Subcutaneous adipose tissue (tissue), 4 donors: ENCODE measurements around the gene PDCD1. TPM values are rescaled to one million over a fixed set of nuclear protein-coding genes. Genes with fewer than 3 reads are reported as not detected.

Experiments used
- total RNA-seq, 4 donors: library from RNA; depleted of rRNA; stranded (reverse); fragments of >200 nt; gene quantifications; one replicate each; pipeline ENCODE4 v1.1.0, GENCODE V29; 2016
- TF ChIP-seq, protein P1 (sequence below): fragments of 450-650 bp; IDR thresholded peaks from one replicate; pipeline ENCODE4 v1.5.1; 2016; ENCODE audit warnings: low read depth, mild to moderate bottlenecking, control low read depth, antibody characterized with exemption, moderate library complexity

The PDCD1 gene
- total RNA-seq, 4 donors from 2014 or later: 0.44 to 0.57 (median 0.51) TPM; not detected in 1

DNA sequence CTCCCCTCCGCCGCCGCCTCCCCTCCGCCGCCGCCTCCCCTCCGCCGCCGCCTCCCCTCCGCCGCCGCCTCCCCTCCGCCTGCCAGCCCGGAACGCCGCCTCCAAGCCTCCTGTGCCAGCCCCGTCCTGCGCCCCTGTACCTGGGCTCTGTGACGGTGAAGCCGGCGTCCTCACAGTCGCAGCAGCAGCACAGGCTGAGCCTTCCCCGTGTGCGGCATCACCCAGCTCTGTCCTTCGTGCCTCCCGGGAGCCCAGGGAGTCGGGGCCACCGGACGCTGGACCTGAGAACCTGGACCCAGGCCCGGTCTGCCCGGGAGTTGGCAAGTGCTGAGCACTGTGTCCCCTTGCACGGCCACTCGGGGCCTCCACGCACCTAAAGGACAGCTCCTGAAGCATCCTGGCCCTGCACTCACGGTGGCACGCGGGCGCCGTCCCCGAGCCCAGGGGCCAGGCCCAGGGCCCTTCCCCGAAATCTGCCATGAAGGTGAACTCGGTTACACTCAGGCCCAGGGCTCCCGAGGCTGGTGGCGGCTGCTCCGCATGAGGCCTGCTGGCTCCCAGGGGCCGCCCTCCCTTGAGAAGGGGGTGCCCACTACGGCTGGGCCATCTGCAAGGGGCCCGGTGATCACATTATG, 43.8 kb upstream of the PDCD1 start:
- TF ChIP-seq, protein P1, sequence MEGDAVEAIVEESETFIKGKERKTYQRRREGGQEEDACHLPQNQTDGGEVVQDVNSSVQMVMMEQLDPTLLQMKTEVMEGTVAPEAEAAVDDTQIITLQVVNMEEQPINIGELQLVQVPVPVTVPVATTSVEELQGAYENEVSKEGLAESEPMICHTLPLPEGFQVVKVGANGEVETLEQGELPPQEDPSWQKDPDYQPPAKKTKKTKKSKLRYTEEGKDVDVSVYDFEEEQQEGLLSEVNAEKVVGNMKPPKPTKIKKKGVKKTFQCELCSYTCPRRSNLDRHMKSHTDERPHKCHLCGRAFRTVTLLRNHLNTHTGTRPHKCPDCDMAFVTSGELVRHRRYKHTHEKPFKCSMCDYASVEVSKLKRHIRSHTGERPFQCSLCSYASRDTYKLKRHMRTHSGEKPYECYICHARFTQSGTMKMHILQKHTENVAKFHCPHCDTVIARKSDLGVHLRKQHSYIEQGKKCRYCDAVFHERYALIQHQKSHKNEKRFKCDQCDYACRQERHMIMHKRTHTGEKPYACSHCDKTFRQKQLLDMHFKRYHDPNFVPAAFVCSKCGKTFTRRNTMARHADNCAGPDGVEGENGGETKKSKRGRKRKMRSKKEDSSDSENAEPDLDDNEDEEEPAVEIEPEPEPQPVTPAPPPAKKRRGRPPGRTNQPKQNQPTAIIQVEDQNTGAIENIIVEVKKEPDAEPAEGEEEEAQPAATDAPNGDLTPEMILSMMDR: no peak

DNA sequence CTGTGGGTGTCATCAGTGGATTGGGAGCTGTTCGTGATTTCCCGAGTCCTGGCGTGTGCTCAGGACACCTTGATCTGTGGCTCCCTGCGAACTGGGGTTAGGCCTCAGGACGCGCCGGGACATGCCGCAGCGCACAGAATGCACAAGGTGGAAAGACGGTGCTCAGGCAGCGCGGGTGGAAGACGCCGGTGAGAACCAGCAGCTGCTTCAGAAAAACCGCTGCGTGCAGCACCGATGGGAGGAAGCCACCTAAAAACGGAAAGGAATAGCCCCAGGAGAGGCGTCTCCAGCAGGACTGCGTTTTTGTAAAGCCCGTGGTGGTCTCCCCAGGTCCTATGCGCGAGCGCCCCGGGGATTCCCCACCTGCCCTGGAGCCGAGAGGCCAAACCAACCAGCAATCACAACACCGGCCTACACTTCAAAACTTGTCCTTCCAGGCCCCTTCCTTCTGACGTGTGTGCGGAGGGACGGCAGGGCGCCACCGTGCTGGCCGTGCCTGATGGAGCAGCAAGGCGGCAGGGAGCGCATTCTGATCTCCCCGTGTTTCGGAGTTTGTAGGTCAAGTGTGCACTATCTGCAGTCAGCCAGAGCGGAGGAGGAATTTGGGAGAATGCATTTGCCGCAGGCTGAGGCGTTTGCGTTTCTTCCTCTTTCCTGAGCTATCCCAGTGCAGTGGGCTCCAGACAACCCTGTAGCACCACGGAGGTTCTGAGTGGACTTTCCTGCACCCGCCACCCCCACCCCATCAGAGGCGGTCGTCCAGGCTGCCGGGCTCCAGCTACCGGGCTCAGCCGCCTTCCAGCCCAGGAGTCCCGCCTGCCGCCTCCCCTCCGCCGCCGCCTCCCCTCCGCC, 43.0 kb upstream of the PDCD1 start:
- TF ChIP-seq, protein P1: no peak

DNA sequence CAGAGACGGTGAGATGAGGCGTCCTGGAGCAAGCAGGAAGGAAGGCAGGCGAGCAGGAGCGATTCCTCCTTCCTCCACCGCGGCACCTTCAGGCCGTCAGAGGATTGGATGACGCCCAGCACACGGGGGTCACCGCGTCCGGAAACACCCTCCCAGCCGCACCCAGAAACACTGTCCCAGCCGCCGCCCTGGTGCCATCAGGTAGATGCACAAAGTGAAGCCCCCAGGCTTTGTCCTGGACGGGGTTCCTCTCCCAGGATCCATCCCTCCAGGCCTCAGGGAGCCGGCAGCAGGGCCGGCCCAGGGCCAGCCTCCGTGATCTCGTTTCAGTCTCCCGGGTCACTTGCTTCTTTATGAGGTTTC, 42.3 kb upstream of the PDCD1 start:
- TF ChIP-seq, protein P1: no peak

DNA sequence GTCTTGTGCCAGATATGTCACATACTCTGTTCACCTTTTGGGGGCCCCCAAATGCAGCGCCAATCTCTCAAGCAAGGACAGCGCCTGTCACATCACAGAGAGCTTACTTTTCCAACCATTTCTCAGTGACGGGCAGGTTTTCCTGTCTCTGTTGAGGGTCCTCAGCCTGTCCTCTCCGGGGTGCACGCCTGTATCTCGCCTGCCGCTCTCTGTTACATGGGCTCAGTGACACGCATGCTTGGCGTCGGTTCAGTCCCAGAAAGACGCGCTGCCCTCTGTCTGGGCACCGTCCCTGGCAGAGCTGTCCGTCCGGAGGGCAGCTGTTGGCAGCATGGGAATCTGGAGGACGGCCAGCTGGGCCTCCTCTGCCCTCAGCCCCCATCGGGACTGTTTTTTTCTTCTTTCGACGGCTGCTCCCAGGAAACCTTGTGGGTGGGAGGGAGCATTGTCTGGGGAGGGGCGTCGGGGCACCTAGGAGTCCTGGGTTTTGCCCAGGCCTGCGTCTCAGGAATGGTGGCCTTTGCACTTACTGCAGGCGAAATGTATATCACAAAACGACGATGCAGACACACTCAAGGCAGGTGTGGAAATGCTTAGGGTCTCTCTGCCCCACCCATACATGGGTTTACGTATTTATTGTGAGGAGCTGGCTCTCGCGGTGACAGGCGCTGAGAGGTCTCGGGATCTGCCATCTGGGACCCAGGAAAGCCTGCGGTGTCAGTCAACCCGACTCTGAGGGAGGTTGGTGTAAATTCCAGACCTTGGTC, 41.7 kb upstream of the PDCD1 start:
- TF ChIP-seq, protein P1: no peak

DNA sequence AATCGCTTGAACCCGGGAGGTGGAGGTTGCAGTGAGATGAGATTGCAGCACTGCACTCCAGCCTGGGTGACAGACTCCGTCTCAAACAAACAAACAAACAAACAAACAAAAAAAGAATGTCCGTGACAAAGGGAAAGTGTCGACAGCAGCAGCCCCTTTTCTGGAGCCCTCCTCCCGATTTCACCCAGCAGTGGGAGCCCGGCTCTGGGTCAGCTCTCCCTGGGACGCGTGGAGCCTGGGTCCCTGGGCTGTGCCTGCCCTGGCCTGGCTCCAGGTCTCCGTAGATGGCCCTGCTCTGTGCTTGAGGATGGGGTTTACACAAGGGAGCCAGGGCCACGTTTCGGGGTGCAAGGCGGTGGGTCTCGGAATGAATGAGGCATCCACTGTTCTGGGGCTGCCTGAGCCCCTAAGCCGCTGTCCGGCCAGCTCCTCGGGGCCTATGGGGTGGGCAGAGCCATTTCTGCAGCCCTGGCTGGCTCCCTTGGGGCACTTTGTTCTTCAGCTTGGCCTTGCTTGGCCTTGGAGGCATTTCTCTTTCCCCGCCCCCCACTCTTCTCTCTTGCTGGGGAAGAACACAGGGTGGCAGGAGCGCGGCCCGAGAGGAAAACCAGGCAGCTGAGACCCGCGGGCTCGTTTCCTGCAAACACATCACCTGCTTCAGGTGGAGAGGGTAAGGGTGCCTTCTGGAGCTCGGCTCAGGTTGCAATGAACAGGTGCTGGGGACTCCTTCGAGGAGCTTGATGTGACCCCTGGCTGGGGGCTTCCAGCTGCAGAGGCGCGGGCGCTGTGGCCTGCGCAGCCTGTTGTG, 40.0 kb upstream of the PDCD1 start:
- TF ChIP-seq, protein P1: no peak

DNA sequence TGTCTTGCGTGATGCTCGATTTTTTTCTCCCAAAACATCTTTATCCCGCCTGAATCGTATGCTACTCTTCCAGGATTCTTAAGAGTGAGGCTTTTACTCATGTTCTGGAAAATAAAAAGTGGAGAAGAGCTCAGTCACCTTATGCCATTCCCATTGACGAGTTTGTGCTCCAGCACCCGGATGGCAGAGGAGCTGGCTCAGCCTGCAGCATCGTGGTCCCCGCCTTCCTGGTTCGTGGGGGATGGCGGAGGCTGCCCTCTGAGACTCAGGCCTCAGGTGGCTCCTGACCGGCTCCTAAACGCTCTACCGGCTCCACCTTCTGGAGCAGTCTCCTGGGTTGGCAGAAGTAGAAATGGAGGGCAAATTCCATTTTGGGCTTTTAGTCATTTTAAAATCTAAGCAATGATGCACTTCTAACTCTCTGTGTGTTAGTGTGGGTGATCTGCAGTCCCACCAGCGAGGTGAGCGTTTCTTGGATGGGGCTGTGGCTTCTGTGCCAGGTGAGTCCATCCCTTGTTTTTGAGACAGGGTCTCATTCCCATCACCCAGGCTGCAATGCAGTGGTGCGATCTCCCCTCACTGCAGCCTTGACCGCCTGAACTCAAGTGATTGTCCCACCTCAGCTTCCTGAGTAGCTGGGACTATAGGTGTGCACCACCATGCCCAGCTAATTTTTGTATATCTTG, 38.7 kb upstream of the PDCD1 start:
- TF ChIP-seq, protein P1: no peak
